Fibroblast of lung (primary cell): ENCODE results near the gene ROCK1.

Experiments used
- CTCF ChIP-seq, 2 donors: IDR thresholded peaks in 1 of 2; conservative IDR thresholded peaks in 1 of 2; 1 replicate in 1 of 2; 2 replicates in 1 of 2; pipeline ENCODE4 v1.5.1; 2011 to 2012; ENCODE audit warnings: low read length in 2 of 2, control low read depth in 1 of 2, inconsistent platforms in 1 of 2, low read depth in 1 of 2, mild to moderate bottlenecking in 1 of 2
- EZH2 ChIP-seq: IDR thresholded peaks from 2 replicates; pipeline ENCODE4 v1.5.1; 2012; ENCODE audit warnings: low read length, control low read depth, mild to moderate bottlenecking; ENCODE audit errors: missing control alignments

GRCh38 chr18:21004726-21005125 lies 106.9 kb downstream of the ROCK1 start:
- TF ChIP-seq CTCF (conservative IDR thresholded peaks at IDR 0.05 in 1 of 2, IDR thresholded peaks at IDR 0.05 in 1 of 2; ENCODE audit: low read depth in 1 of 2, low read length in 2 of 2) (no peak), EZH2 (no peak)
